KOPT-K1 (cell line): ENCODE results near the gene DNLZ.
"Not testable (repeated sequence)": the region's sequence is repeated elsewhere in the genome, so short reads cannot be mapped to it uniquely, and the experiment has no call there.

Experiments used
- H3K27ac ChIP-seq: fragments of 200-600 bp; sonication (generic); 2 replicates; pipeline ENCODE4 v1.5.1; 2016; ENCODE audit warnings: antibody characterized with exemption, mild to moderate bottlenecking, low read depth, low read length; ENCODE audit not compliant: poor library complexity, severe bottlenecking
- H3K36me3 ChIP-seq: fragments of 200-600 bp; sonication (generic); 2 replicates; pipeline ENCODE4 v1.5.1; 2017; ENCODE audit warnings: antibody characterized with exemption, mild to moderate bottlenecking, low read length, moderate library complexity; ENCODE audit not compliant: insufficient read depth
- H3K9me3 ChIP-seq: fragments of 200-600 bp; sonication (generic); 2 replicates; pipeline ENCODE4 v1.5.1; 2017; ENCODE audit warnings: antibody characterized with exemption, low read length, mild to moderate bottlenecking; ENCODE audit not compliant: insufficient read depth, poor library complexity, severe bottlenecking

DNLZ gene

GRCh38 chr9:136323371-136323789 lies 40.2 kb downstream of the DNLZ start:
- no peak overlapping the region for H3K27ac ChIP-seq
- peaks cover 7% of the 10 kb centered on the region for H3K9me3 ChIP-seq
- no peaks in the 10 kb centered on the region for H3K36me3 ChIP-seq

- H3K27ac ChIP-seq = no peak overlapping the region
- no peaks in the 10 kb centered on the region for H3K36me3 ChIP-seq
- H3K9me3 ChIP-seq = peaks cover 7% of the 10 kb centered on the region
Measured at GRCh38 chr9:136322756-136323330, 40.7 kb downstream of the DNLZ start.

- Histone ChIP-seq H3K36me3 (no peaks in the 10 kb centered on the region), H3K9me3 (peaks cover 9% of the 10 kb centered on the region), H3K27ac (no peak overlapping the region)
Measured at GRCh38 chr9:136321561-136321960, 42.0 kb downstream of the DNLZ start.

- peaks cover 15% of the 10 kb centered on the region for H3K9me3 ChIP-seq
- H3K36me3 ChIP-seq, H3K27ac ChIP-seq: not testable (repeated sequence)
Measured at GRCh38 chr9:136320972-136321371, 42.6 kb downstream of the DNLZ start.

GRCh38 chr9:136319955-136320354 lies 43.6 kb downstream of the DNLZ start:
- not testable (repeated sequence) for H3K27ac ChIP-seq, H3K36me3 ChIP-seq
- H3K9me3 ChIP-seq = peaks cover 25% of the 10 kb centered on the region

- H3K36me3 ChIP-seq, H3K27ac ChIP-seq: not testable (repeated sequence)
- peaks cover 32% of the 10 kb centered on the region for H3K9me3 ChIP-seq
Measured at GRCh38 chr9:136319244-136319643, 44.3 kb downstream of the DNLZ start.

GRCh38 chr9:136318776-136319241 lies 44.7 kb downstream of the DNLZ start:
- no peak overlapping the region for H3K27ac ChIP-seq
- no peaks in the 10 kb centered on the region for H3K36me3 ChIP-seq

GRCh38 chr9:136318111-136318775 lies 45.3 kb downstream of the DNLZ start:
- no peak overlapping the region for H3K27ac ChIP-seq
- no peaks in the 10 kb centered on the region for H3K36me3 ChIP-seq
- peaks cover 33% of the 10 kb centered on the region for H3K9me3 ChIP-seq

More at GRCh38 chr9:136318776-136319241, 44.7 kb downstream of the DNLZ start:
- peaks cover 33% of the 10 kb centered on the region for H3K9me3 ChIP-seq

- Histone ChIP-seq H3K36me3 (no peaks in the 10 kb centered on the region), H3K27ac (no peak overlapping the region), H3K9me3 (peaks cover 33% of the 10 kb centered on the region)
Measured at GRCh38 chr9:136317695-136318094, 45.8 kb downstream of the DNLZ start.

- Histone ChIP-seq H3K9me3 (peaks cover 33% of the 10 kb centered on the region), H3K36me3 (no peaks in the 10 kb centered on the region), H3K27ac (no peak overlapping the region)
Measured at GRCh38 chr9:136316896-136317676, 46.5 kb downstream of the DNLZ start.

- no peak overlapping the region for H3K27ac ChIP-seq
- peaks cover 29% of the 10 kb centered on the region for H3K9me3 ChIP-seq
- no peaks in the 10 kb centered on the region for H3K36me3 ChIP-seq
Measured at GRCh38 chr9:136316271-136316751, 47.2 kb downstream of the DNLZ start.

- Histone ChIP-seq H3K27ac (no peak overlapping the region), H3K36me3 (no peaks in the 10 kb centered on the region), H3K9me3 (peaks cover 26% of the 10 kb centered on the region)
Measured at GRCh38 chr9:136314944-136315343, 48.6 kb downstream of the DNLZ start.

GRCh38 chr9:136314056-136314416 lies 49.5 kb downstream of the DNLZ start:
- Histone ChIP-seq H3K9me3 (peaks cover 26% of the 10 kb centered on the region), H3K27ac (no peak overlapping the region), H3K36me3 (no peaks in the 10 kb centered on the region)

GRCh38 chr9:136313111-136314055 lies 50.2 kb downstream of the DNLZ start:
- Histone ChIP-seq H3K27ac (no peak overlapping the region), H3K9me3 (peaks cover 26% of the 10 kb centered on the region), H3K36me3 (no peaks in the 10 kb centered on the region)
